Stimulated activated naive CD4-positive, alpha-beta T cell treated with Interleukin-2 at 50 U/mL for 16 hours (primary cell): ENCODE results near the gene LYRM2.

Experiments used
- DNase-seq: peaks from one replicate; lab custom pipeline; 2025; lab: John Stamatoyannopoulos, UW

Gene LYRM2

GRCh38 chr6:89555031-89555430, 83.5 kb downstream of the LYRM2 start:
- DNase-seq = no peak

GRCh38 chr6:89554106-89554505, 84.4 kb downstream of the LYRM2 start:
- no peak for DNase-seq

DNA sequence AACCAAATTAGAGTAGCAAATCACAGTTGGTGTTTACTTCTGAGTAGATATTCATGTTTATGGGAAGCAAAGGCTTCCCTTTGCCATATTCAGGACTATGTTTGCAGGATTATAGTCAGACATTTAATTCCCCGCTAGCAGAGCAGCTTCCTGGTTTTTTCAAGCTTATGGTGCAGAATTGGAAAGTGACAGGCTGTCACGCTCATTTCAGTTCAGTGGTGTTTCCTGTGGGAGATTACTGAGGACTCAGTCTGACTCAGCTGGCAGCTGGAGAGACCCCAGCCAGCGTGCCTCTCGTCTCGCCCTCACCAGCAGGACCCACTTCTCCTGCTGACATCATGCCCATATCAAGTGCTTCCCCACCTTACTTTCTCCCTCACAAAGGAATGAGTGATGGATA, 85.1 kb downstream of the LYRM2 start:
- DNase-seq = no peak

DNA sequence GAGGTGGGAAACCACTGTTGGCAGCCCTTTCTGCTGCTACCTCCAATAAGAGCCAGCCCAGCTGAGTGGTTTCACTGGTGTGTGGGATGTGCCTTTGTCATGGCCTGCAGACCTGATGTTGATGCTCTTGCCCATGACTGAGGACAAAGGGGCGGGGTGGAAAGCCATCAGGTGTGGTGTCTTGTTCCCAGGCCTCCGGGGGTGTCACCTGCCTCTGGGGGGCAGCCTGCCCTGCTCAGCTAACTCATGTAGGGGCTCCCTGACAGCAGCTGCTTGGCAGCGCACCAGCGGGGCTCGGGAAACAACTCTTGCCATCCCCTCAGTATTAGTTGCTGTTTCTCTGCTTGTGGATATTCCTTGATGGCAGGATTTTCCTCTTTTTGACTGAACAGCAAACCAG, 91.3 kb downstream of the LYRM2 start:
- DNase-seq = no peak

- DNase-seq = no peak
These were observed 95.7 kb downstream of the LYRM2 start for GRCh38 chr6:89542866-89543265.

DNA sequence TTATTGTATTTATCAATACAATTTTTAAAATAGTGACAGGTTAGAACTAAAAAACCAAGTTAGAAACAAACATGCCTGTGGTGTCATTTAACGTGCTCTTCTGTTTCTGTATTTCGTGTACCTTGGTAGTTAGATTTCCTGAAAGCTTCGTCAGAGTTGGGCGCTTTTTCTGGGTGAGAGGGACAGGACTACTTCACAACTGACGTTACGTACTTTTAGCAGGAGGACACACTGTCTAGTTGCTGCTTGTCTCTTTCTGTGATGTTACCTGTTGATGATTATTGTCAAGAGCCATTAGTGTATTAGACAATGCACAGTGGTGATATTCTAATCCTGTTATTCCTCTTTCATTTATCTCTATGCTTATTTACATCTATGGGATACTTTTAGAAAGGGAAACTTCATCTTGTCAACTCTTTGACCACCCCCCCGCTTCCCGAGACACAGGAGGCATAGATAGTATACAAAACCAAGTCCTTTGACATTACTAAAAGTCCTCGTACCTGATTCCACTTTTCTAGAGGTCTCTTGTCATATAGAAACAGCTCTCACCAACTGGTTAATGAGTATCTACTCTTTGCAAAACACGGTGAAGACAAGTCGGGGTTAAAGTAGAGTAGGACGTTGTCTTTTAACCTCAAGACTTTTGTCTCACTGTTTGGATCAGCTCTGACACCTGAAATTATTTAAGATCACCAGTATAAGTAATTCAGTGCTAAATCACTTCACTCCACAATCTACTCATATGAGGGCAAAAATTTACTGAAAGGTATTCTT, 96.3 kb downstream of the LYRM2 start:
- no peak for DNase-seq

- no peak for DNase-seq
These were observed 98.8 kb downstream of the LYRM2 start for GRCh38 chr6:89539779-89540178.

- DNase-seq = no peak
These were observed 102.3 kb downstream of the LYRM2 start for GRCh38 chr6:89536231-89536630.

- no peak for DNase-seq
These were observed 107.6 kb downstream of the LYRM2 start for GRCh38 chr6:89530982-89531381.

DNA sequence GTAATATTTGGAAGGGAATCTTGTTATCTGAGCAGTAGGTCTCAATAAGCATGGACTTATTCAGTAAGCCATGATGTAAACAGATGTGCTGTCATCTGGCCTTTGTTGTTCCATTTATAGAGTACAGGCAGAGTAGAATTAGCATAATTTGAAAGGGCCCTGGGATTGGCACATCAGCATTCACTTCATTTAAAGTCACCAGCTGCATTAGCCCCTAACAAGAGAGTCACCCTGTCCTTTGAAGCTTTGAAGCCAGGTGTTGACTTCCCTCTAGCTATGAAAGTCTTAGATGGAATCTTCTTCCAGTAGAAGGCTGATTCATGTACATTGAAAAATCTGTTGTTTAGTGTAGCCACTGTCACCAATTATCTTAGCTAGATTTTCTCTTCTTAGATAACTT, 109.7 kb downstream of the LYRM2 start:
- DNase-seq = no peak

DNA sequence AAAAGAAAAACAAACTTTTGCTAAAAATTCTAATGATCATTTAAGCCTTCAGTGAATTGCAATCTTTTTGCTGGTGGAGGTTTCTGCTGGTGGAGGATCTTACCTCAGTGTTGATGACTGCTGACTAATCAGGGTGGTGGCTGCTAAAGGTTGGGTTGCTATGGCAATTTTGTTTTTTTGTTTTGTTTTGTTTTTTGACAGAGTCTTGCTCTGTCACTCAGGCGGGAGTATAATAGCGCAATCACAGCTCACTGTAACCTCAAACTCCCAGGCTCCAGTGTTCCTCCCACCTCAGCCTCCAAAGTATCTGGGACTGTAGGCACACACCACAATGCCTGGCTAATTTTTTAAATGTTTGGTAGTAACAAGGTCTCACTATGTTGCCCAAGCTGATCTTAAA, 110.9 kb downstream of the LYRM2 start:
- no peak for DNase-seq

- DNase-seq = no peak
These were observed 112.0 kb downstream of the LYRM2 start for GRCh38 chr6:89526563-89526869.

- no peak for DNase-seq
These were observed 112.6 kb downstream of the LYRM2 start for GRCh38 chr6:89525786-89526562.

DNA sequence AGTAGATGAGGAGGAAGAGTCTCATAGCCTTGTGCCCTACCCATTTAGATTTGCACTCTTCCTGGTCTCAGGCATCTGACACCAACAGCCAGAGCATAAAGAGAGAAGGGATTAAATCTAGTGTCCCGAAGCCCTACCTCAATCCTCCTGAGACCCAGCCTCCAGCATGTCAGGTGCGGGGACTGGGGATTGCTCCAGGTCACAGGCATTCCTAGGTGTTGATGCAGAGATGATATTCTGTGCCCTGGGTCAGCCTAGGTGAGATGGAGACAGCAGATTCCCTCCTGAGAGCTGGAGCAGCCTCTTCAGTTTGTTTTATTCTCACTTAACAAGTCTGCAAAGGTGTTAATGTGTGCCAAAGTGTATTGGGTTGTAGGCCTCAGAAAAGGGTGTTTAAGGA, 115.8 kb downstream of the LYRM2 start:
- no peak for DNase-seq

DNA sequence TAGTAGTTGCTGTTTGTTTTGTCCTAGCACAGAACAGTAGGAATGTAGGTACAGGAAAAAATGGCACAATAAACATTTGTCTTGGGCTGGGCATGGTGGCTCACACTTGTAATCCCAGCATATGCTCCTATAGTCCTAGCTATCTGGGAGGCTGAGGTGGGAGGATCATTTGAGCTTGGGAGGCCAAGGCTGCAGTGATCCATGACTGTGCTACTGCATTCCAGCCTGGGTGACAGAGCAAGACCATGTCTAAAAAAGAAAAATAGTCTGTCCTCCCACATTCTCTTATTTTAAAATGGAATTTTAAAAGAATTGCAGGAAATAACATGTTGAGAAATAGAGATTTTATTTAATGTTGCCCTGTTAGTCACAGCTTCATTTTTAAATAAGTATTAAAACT, 117.8 kb downstream of the LYRM2 start:
- DNase-seq = no peak

GRCh38 chr6:89518352-89519055, 120.0 kb downstream of the LYRM2 start:
- no peak for DNase-seq
